GM21576 (cell line): Measurements from ENCODE around the gene PIK3R5.
"Not testable (repeated sequence)": the region's sequence is repeated elsewhere in the genome, so short reads cannot be mapped to it uniquely, and the experiment has no call there.

Experiments used
- ATAC-seq: cut with Tn5 transposase; IDR thresholded peaks from one replicate; pipeline ENCODE4 v1.9.1; 2021; ENCODE audit warnings: mild to moderate bottlenecking, moderate library complexity; ENCODE audit not compliant: unreplicated experiment

Gene PIK3R5

GRCh38 chr17:8965394-8966168 lies at the start of gene PIK3R5:
TSS of gene PIK3R5 (minus strand) at chr17:8965707. CDS start at chr17:8911494, 54,213 bp downstream.
- no peak for ATAC-seq

DNA sequence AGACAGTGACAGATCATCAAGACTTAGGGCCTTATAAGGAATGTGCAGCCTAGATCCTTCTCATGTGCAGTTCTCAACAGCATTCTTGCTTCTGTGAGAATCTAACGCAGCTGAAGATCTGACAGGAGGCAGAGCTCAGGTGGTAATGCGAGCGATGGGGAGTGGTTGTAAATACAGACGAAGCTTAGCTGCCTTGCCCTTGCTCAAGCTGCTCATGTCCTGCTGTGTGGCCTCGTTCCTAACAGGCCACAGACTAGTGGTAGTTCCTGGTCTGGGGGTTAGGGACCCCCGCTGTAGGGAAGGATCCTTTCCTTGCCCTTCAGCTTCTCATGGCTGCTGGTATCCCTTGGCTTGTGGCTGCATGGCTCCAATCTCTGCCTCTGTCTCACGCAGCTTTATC lies 45.5 kb upstream of the PIK3R5 start:
- no peak for ATAC-seq

- no peak for ATAC-seq
These were observed 44.2 kb upstream of the PIK3R5 start for GRCh38 chr17:9009737-9010136.

- ATAC-seq, result no peak
These were observed 43.6 kb upstream of the PIK3R5 start for GRCh38 chr17:9009096-9009495.

DNA sequence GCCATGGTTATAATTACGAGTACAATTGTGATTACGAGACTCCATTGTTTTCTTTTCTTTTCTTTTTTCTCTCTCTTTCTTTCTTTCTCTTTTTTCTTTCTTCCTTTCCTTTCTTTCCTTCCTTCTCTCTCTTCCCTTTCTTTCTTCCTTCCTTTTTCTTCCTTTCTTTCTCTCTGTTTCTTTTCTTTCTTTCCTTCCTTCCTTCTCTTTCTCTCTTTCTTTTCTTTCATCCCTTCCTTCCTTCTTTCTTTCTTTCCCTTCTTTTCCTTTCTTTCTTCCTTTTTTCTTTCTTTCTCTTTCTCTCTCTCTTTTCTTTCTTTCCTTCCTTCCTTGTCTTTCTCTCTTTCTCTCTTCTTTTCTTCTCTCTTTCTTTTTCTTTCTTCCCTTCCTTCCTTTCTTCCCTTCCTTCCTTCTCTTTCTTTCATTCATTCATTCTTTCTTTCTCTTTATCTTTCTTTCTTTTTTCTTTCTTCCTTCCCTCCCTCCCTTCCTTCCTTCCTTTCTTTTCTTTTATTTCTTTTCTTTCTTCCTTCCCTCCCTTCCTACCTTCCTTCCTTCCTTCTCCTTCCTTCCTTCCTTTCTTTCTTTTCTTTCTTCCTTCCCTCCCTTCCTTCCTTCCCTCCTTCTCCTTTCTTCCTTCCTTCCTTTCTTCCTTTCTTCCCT lies 41.7 kb upstream of the PIK3R5 start:
- no peak for ATAC-seq

GRCh38 chr17:9006175-9006767 lies 40.8 kb upstream of the PIK3R5 start:
- no peak for ATAC-seq

DNA sequence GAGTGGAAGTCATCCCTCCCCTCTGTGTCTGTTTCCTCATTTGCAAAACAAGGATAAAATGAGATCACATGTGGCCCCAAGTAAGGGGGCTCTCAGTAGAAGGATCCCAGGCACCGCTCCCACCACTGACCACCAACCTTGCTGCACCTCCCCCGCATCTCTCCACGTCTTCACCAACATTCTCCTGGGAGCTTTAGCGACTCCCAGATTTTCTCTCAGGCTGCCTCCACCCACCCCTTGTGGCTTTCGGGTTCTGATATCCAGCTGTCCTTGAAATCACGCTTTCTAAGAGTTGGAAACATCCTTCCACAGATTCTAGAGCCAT lies 39.4 kb upstream of the PIK3R5 start:
- no peak for ATAC-seq

GRCh38 chr17:9004132-9004960 lies 38.8 kb upstream of the PIK3R5 start:
- no peak for ATAC-seq

- ATAC-seq, result no peak
These were observed 38.0 kb upstream of the PIK3R5 start for GRCh38 chr17:9003355-9004131.

GRCh38 chr17:9002606-9003354 lies 37.3 kb upstream of the PIK3R5 start:
- ATAC-seq, result no peak

GRCh38 chr17:9002227-9002605 lies 36.7 kb upstream of the PIK3R5 start:
- ATAC-seq, result no peak

- no peak for ATAC-seq
These were observed 36.1 kb upstream of the PIK3R5 start for GRCh38 chr17:9001559-9001958.

GRCh38 chr17:8997994-8998628 lies 32.6 kb upstream of the PIK3R5 start:
- no peak for ATAC-seq

GRCh38 chr17:8995711-8996110 lies 30.2 kb upstream of the PIK3R5 start:
- no peak for ATAC-seq

DNA sequence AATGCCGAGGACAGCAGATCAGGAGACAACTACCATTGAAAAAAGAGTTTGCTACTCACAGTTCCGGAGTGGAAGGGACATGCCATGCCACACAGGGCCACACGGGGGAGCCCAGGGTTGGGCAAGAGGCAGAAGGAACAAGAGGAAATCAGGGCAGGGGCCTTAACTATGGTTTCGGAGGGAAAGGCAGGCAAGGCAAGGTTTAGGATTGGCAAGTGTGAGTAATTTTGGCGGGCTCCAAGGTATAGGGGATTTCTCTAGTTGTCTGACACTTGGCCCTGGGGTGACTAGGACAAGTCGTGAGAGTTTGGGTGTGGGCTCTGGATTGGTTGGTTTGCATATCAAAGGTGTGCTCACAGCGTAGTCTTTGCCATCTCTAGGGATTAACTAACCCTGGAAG lies 28.8 kb upstream of the PIK3R5 start:
- ATAC-seq, result no peak

DNA sequence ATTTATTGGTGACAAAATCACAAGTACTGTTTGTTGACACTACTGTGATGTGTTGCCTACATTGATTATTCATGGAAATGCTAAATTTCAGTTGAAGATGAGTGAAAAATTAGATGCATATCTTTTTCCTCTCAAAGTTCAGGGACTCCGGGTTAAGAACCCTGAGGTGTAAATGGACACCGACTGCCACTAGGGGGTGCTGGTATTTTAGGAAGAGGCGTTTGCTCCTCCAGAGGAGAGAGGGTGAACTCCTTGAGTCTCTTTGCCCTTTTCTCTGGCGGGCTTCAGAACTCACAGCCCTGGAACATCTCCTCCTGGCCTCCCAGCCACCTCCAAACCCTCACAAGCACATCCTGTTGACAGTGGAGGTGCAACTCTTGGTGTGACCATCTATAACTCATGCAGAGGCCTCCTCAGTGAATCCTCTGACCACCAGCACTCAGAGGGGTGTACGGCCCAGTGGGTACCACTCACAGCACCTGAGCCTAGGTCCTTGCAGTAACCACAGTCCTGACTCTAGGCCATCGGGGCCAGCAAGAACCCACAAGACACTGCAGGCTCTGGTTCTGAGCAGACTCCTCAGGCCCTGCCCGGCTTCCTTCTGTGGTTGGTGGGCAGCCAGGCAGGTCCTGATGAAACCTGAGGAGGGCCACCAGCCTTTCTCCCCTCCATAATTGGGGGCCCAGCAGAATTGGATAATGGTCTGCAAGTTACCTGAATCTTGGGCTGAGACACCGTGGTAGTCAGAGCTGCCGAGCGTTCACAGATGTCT lies 26.2 kb upstream of the PIK3R5 start:
- no peak for ATAC-seq

DNA sequence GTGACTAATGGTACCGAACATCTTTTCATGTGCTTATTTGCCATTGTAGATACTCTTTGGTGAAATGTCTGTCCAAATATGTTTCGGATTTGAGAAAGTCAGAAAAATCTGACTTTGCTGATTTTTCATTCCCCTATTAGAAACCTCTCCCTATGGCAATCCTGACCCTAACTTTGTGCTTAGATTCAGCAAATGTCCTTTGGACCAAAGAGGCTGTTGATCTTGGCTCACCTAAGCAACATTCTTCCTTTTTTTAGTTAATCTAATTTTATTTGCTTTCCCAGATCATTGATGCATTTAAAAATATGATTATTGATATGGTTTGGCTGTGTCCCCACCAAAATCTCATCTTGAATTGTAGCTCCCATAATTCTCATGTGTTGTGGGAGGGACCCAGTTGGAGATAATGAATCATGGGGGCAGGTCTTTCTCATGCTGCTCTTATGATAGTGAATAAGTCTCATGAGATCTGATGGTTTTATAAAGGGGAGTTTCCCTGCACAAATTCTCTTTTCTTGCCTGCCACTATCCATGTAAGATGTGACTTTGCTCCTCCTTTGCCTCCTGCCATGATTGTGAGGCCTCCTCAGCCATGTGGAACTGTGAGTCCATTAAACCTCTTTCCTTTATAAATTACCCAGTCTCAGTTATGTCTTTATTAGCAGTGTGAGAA lies 22.9 kb upstream of the PIK3R5 start:
- ATAC-seq, result not testable (repeated sequence)

DNA sequence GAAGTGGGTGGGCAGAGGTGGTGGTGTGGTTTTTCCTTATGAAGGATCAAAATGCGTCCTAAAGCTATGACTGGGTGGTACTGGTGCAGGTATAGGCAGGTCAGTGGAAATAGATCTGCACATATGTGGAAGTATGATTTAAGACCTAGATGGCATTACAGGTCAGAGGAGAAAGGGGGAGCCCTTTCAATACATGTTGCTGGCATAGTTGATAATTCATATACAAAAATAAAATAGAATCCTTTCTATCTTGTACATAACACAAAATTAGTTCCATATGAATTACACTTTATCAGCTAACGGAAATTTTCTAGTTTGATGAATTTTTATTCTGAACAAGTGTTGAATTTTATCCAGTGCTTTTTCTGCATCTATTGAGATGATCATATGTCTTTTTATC lies 20.8 kb upstream of the PIK3R5 start:
- no peak for ATAC-seq
